PFSK-1 (cell line): ENCODE results near the gene ZNF213.

Source experiments
- POLR2AphosphoS5 ChIP-seq: IDR thresholded peaks from 2 replicates; pipeline ENCODE4 v1.6.1; 2012; ENCODE audit warnings: low read depth, mild to moderate bottlenecking, control low read depth, low read length, moderate library complexity
- SIN3A ChIP-seq: IDR thresholded peaks from 2 replicates; pipeline ENCODE4 v1.6.1; 2012; ENCODE audit warnings: mild to moderate bottlenecking, low read length, moderate library complexity, borderline replicate concordance; ENCODE audit not compliant: insufficient read depth
- TAF1 ChIP-seq: IDR thresholded peaks from 2 replicates; pipeline ENCODE4 v1.6.1; 2012; ENCODE audit warnings: low read length, control low read depth, borderline replicate concordance; ENCODE audit not compliant: insufficient read depth
- TF ChIP-seq, protein P1 (sequence below), 2 experiments: IDR thresholded peaks; 2 replicates each; pipeline versions ENCODE4 v1.6.1 to v1.8.0; 2011 to 2012; ENCODE audit warnings: low read depth in 2 of 2, low read length in 2 of 2, control low read depth in 1 of 2, inconsistent platforms in 1 of 2, mild to moderate bottlenecking in 1 of 2, moderate library complexity in 1 of 2; ENCODE audit not compliant: insufficient read depth in 1 of 2

DNA sequence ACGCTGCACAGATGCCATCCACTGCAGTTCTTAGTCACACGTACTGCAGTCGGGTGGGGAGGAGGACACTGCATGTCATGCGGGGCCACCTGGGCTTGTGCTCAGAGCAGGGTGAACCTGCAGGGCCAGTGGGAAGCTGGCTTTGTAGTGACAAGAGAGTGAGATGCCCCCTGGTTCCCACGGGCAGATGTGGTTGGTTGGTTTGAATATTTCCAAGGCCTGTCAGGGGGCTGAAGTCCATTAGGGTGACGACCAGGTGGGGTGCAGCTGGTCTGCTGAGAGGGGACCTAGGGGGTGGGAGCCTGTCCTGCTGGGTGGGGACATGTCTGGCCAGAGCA is 14.3 kb downstream of the ZNF213 start:
- TF ChIP-seq SIN3A (no peak), TAF1 (no peak), POLR2AphosphoS5 (no peak)
- TF ChIP-seq, protein P1, sequence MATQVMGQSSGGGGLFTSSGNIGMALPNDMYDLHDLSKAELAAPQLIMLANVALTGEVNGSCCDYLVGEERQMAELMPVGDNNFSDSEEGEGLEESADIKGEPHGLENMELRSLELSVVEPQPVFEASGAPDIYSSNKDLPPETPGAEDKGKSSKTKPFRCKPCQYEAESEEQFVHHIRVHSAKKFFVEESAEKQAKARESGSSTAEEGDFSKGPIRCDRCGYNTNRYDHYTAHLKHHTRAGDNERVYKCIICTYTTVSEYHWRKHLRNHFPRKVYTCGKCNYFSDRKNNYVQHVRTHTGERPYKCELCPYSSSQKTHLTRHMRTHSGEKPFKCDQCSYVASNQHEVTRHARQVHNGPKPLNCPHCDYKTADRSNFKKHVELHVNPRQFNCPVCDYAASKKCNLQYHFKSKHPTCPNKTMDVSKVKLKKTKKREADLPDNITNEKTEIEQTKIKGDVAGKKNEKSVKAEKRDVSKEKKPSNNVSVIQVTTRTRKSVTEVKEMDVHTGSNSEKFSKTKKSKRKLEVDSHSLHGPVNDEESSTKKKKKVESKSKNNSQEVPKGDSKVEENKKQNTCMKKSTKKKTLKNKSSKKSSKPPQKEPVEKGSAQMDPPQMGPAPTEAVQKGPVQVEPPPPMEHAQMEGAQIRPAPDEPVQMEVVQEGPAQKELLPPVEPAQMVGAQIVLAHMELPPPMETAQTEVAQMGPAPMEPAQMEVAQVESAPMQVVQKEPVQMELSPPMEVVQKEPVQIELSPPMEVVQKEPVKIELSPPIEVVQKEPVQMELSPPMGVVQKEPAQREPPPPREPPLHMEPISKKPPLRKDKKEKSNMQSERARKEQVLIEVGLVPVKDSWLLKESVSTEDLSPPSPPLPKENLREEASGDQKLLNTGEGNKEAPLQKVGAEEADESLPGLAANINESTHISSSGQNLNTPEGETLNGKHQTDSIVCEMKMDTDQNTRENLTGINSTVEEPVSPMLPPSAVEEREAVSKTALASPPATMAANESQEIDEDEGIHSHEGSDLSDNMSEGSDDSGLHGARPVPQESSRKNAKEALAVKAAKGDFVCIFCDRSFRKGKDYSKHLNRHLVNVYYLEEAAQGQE (IDR thresholded peaks at IDR 0.05; ENCODE audit: insufficient read depth in 1 of 2, low read depth in 2 of 2, low read length in 2 of 2), result no peak
